Right lobe of liver (tissue), 6 donors: ENCODE data around the gene PRKD2. TPM values are rescaled to one million over a fixed set of nuclear protein-coding genes. Genes with fewer than 3 reads are reported as not detected.

Experiments
- ATAC-seq, 4 donors: fragments of 200-7000 bp; cut with Tn5 transposase; one replicate each; pipeline ENCODE4 v1.9.1; 2020; ENCODE audit warnings: mild to moderate bottlenecking in 4 of 4, moderate library complexity in 4 of 4
- DNase-seq, 3 donors: peaks; one replicate each; pipeline ENCODE4 v3.0.0-alpha.2; 2020
- H3K27ac ChIP-seq, 3 donors: fragments of 200-600 bp; one replicate each; pipeline ENCODE4 v1.8.0; 2022
- H3K27me3 ChIP-seq, 2 donors: fragments of 200-600 bp; one replicate each; pipeline ENCODE4 v1.8.0; 2022
- H3K36me3 ChIP-seq, 4 donors: fragments of 200-600 bp; sonication (generic) in 1 of 4; one replicate each; pipeline versions ENCODE4 v1.5.1 to v1.8.0; 2017 to 2022; ENCODE audit warnings: control low read depth in 1 of 4
- H3K4me1 ChIP-seq, 4 donors: fragments of 200-600 bp; sonication (generic) in 1 of 4; one replicate each; pipeline versions ENCODE4 v1.5.1 to v1.8.0; 2017 to 2022; ENCODE audit warnings: control low read depth in 1 of 4
- H3K4me3 ChIP-seq, 3 donors: fragments of 200-600 bp; one replicate each; pipeline ENCODE4 v1.8.0; 2022
- H3K9me3 ChIP-seq, 4 donors: fragments of 200-600 bp; sonication (generic) in 1 of 4; one replicate each; pipeline versions ENCODE4 v1.5.1 to v1.8.0; 2017 to 2022; ENCODE audit warnings: control low read depth in 1 of 4
- CTCF ChIP-seq, 4 donors: fragments of 200-600 bp in 3 of 4; fragments of 450-650 bp in 1 of 4; IDR thresholded peaks; one replicate each; pipeline versions ENCODE4 v1.5.1 to v1.8.0; 2016 to 2022; ENCODE audit warnings: antibody characterized with exemption in 4 of 4, mild to moderate bottlenecking in 2 of 4
- POLR2A ChIP-seq: fragments of 450-650 bp; IDR thresholded peaks from one replicate; pipeline ENCODE4 v1.6.1; 2017; ENCODE audit warnings: antibody characterized with exemption, mild to moderate bottlenecking
- WGBS: methylation state at CpG from one replicate; pipeline ENCODE4 v1.1.6; 2018; ENCODE audit warnings: low coverage, low lambda C conversion rate; ENCODE audit not compliant: insufficient coverage; ENCODE audit errors: missing lambda C conversion rate; 5-methylcytosine and 5-hydroxymethylcytosine counted together
- intact Hi-C, 2 donors: fragments of 100-400 bp; cut with DNase I; formaldehyde crosslinking; loops; one replicate each; pipeline versions ENCODE4 v1.11.2 to v1.14.1; 2022
- total RNA-seq, 6 experiments: library from RNA; depleted of rRNA in 2 of 6; stranded (reverse); fragments of >200 nt in 2 of 6; fragmentation: NEBNext Ultra II Directional in 3 of 6; extraction: Animal tissue kit (Norgen Biotek cat#: 25700) in 3 of 6; gene quantifications; one replicate each; pipeline versions ENCODE4 v1.1.0 to v1.2.4, GENCODE V29; 2016 to 2023
- donor health status: DM: no; HTN: yes; CAD: no.
- donor health status: DM: no; HTN: no; CAD: no.
- donor health status: DM: no; HTN: no; CAD: no.
- donor health status: DM: no; HTN: yes; CAD: no.
- donor health status: DM: no; HTN: yes; CAD: no.

The PRKD2 gene
- total RNA-seq, 6 experiments from 2014 or later: 15.1 to 20.2 (median 16.9) TPM

GRCh38 chr19:46727757-46728156 lies 10.8 kb upstream of the PRKD2 start:
- intact Hi-C loops: no loop called here
- H3K9me3 ChIP-seq: no peaks in the 10 kb centered on the region
- 90% methylated on average over 2 of the region's 11 CpGs for WGBS
- peaks cover 0 to 3% (median 0%) of the 10 kb centered on the region in 4 donors for H3K4me1 ChIP-seq
- H3K4me3 ChIP-seq: no peak overlapping the region
- ATAC-seq: no peak
- TF ChIP-seq CTCF (IDR thresholded peaks at IDR 0.05) (no peak), POLR2A (no peak)
- peak overlapping the region in 1 of 3 donors; percentile 29 for H3K27ac ChIP-seq
- no peaks in the 10 kb centered on the region for H3K27me3 ChIP-seq
- DNase-seq: no peak
- peaks cover 0 to 74% (median 31%) of the 10 kb centered on the region in 4 donors for H3K36me3 ChIP-seq

DNA sequence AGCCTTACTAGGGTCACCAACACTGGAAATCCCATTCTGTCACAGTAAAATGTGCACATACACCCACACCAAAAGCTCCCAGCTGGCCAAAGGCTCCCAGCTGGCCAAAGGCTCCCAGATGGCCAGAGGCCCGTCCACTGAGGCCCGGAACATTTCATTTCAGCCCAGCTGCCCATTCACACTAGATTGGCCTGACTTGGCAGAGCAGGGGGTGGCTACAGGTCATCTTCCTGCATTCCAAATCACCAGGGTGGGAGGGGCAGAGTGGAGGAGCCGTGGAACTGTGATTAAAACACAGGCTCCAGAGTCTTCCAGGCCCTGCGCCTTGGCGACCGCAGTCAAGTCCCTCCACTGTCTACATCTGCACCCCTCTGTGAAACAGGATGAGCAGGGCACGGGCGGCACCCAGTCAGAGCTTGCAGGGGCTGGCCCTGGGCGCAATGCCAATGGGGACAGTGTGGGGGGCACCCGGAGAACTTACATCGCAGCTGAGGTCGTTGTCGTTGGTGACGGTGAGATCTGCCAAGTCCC lies 10.1 kb upstream of the PRKD2 start:
- intact Hi-C loops: no loop called here
- ATAC-seq (no peak), DNase-seq (peak in 1 of 3 donors; percentile 55)
- H3K4me3 ChIP-seq: no peak overlapping the region
- peaks cover 0 to 75% (median 33%) of the 10 kb centered on the region in 4 donors for H3K36me3 ChIP-seq
- no peak for TF ChIP-seq CTCF (IDR thresholded peaks at IDR 0.05)
- H3K4me1 ChIP-seq: peaks cover 0 to 3% (median 0%) of the 10 kb centered on the region in 4 donors
- H3K9me3 ChIP-seq: no peaks in the 10 kb centered on the region
- no peak overlapping the region for H3K27ac ChIP-seq
- 82% methylated on average over 7 of the region's 14 CpGs for WGBS
- no peaks in the 10 kb centered on the region for H3K27me3 ChIP-seq

GRCh38 chr19:46726551-46726950 lies 9.6 kb upstream of the PRKD2 start:
- no peak overlapping the region for H3K27ac ChIP-seq
- H3K27me3 ChIP-seq: no peaks in the 10 kb centered on the region
- peaks cover 0 to 80% (median 34%) of the 10 kb centered on the region in 4 donors for H3K36me3 ChIP-seq
- no peak for TF ChIP-seq CTCF (IDR thresholded peaks at IDR 0.05)
- TF ChIP-seq POLR2A: no peak
- ATAC-seq (no peak), DNase-seq (no peak)
- peaks cover 0 to 3% (median 0%) of the 10 kb centered on the region in 4 donors for H3K4me1 ChIP-seq
- H3K4me3 ChIP-seq: no peak overlapping the region
- intact Hi-C loops: no loop called here
- H3K9me3 ChIP-seq: no peaks in the 10 kb centered on the region
- WGBS: 60% methylated on average over 2 of the region's 10 CpGs

- H3K27me3 ChIP-seq: no peaks in the 10 kb centered on the region
- intact Hi-C loops: no loop called here
- H3K4me1 ChIP-seq: peaks cover 0 to 3% (median 0%) of the 10 kb centered on the region in 4 donors
- TF ChIP-seq POLR2A (no peak), CTCF (IDR thresholded peaks at IDR 0.05) (no peak)
- H3K27ac ChIP-seq: no peak overlapping the region
- WGBS: 79% methylated on average over 9 of the region's 9 CpGs
- ATAC-seq (peak in 1 of 4 donors; percentile 2), DNase-seq (no peak)
- H3K9me3 ChIP-seq: no peaks in the 10 kb centered on the region
- peaks cover 0 to 84% (median 34%) of the 10 kb centered on the region in 4 donors for H3K36me3 ChIP-seq
- no peak overlapping the region for H3K4me3 ChIP-seq
Measured at GRCh38 chr19:46725859-46726393, 9.0 kb upstream of the PRKD2 start.
